PFSK-1 (cell line): ENCODE data around the gene BRF1.

Experiments used
- POLR2AphosphoS5 ChIP-seq: IDR thresholded peaks from 2 replicates; pipeline ENCODE4 v1.6.1; 2012; ENCODE audit warnings: low read depth, mild to moderate bottlenecking, control low read depth, low read length, moderate library complexity
- REST ChIP-seq, 2 experiments: IDR thresholded peaks; 2 replicates each; pipeline versions ENCODE4 v1.6.1 to v1.8.0; 2011 to 2012; ENCODE audit warnings: low read depth in 2 of 2, low read length in 2 of 2, control low read depth in 1 of 2, inconsistent platforms in 1 of 2, mild to moderate bottlenecking in 1 of 2, moderate library complexity in 1 of 2; ENCODE audit not compliant: insufficient read depth in 1 of 2

GRCh38 chr14:105228562-105228961, 72.2 kb downstream of the BRF1 start:
- TF ChIP-seq REST (IDR thresholded peaks at IDR 0.05; ENCODE audit: insufficient read depth in 1 of 2, low read depth in 2 of 2, low read length in 2 of 2) (no peak), POLR2AphosphoS5 (no peak)
